Thoracic aorta (tissue), 2 donors: Measurements from ENCODE around the gene BABAM2. TPM values are rescaled to one million over a fixed set of nuclear protein-coding genes. Genes with fewer than 3 reads are reported as not detected.

Experiments used
- ATAC-seq: fragments of 150-250 bp; one replicate; pipeline ENCODE4 v1.8.0; 2017; ENCODE audit warnings: low read depth; ENCODE audit not compliant: insufficient number of reproducible peaks, low FRiP score
- DNase-seq: peaks from one replicate; pipeline ENCODE4 v3.0.0-alpha.2; 2020; ENCODE audit warnings: low spot score
- H3K27ac ChIP-seq, 2 donors: fragments of 200-600 bp; sonication (generic); 1 replicate in 1 of 2; 2 replicates in 1 of 2; pipeline ENCODE4 v1.5.1; 2016; ENCODE audit warnings: mild to moderate bottlenecking in 2 of 2, moderate library complexity in 2 of 2
- H3K27me3 ChIP-seq: fragments of 200-600 bp; sonication (generic); replicated peaks from 2 replicates; pipeline ENCODE4 v1.6.0; 2016; ENCODE audit warnings: mild to moderate bottlenecking; ENCODE audit not compliant: insufficient read depth
- H3K36me3 ChIP-seq: fragments of 200-600 bp; sonication (generic); one replicate; pipeline ENCODE4 v1.5.1; 2016
- H3K4me1 ChIP-seq, 2 donors: fragments of 200-600 bp; sonication (generic); 1 replicate in 1 of 2; 2 replicates in 1 of 2; pipeline versions ENCODE4 v1.5.1 to v1.6.0; 2016; ENCODE audit warnings: low read depth in 2 of 2, mild to moderate bottlenecking in 1 of 2; ENCODE audit not compliant: control insufficient read depth in 1 of 2
- H3K4me3 ChIP-seq: fragments of 200-600 bp; sonication (generic); 2 replicates; pipeline ENCODE4 v1.5.1; 2016; ENCODE audit warnings: mild to moderate bottlenecking
- H3K9me3 ChIP-seq: fragments of 200-600 bp; sonication (generic); 2 replicates; pipeline ENCODE4 v1.5.1; 2016
- total RNA-seq, 2 donors: library from RNA; depleted of rRNA; stranded (reverse); fragments of >200 nt; gene quantifications; one replicate each; pipeline versions ENCODE4 v1.1.0 to v1.2.3, GENCODE V29; 2016
- TF ChIP-seq, protein P1 (sequence below): fragments of 200-600 bp; sonication (generic); IDR thresholded peaks from one replicate; pipeline ENCODE4 v1.5.1; 2019; ENCODE audit warnings: antibody characterized with exemption

BABAM2 gene
- total RNA-seq, 2 donors from 2014 or later = 24.7 to 32.8 TPM

- TF ChIP-seq, protein P1, sequence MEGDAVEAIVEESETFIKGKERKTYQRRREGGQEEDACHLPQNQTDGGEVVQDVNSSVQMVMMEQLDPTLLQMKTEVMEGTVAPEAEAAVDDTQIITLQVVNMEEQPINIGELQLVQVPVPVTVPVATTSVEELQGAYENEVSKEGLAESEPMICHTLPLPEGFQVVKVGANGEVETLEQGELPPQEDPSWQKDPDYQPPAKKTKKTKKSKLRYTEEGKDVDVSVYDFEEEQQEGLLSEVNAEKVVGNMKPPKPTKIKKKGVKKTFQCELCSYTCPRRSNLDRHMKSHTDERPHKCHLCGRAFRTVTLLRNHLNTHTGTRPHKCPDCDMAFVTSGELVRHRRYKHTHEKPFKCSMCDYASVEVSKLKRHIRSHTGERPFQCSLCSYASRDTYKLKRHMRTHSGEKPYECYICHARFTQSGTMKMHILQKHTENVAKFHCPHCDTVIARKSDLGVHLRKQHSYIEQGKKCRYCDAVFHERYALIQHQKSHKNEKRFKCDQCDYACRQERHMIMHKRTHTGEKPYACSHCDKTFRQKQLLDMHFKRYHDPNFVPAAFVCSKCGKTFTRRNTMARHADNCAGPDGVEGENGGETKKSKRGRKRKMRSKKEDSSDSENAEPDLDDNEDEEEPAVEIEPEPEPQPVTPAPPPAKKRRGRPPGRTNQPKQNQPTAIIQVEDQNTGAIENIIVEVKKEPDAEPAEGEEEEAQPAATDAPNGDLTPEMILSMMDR = no peak
- DNase-seq = no peak
- H3K4me3 ChIP-seq = no peak overlapping the region
Measured at GRCh38 chr2:28045676-28046351, 155.3 kb downstream of the BABAM2 start.

GRCh38 chr2:28046921-28047320, 156.4 kb downstream of the BABAM2 start:
- Histone ChIP-seq H3K27me3 (no peaks in the 10 kb centered on the region), H3K4me3 (no peak overlapping the region), H3K4me1 (peaks cover 8 to 12% of the 10 kb centered on the region in 2 donors), H3K36me3 (no peaks in the 10 kb centered on the region), H3K27ac (no peak overlapping the region), H3K9me3 (no peaks in the 10 kb centered on the region)
- TF ChIP-seq, protein P1 = no peak
- ATAC-seq = no peak
- no peak for DNase-seq

More at GRCh38 chr2:28045676-28046351, 155.3 kb downstream of the BABAM2 start:
- Histone ChIP-seq H3K36me3 (no peaks in the 10 kb centered on the region), H3K9me3 (no peaks in the 10 kb centered on the region), H3K27ac (no peak overlapping the region), H3K27me3 (no peaks in the 10 kb centered on the region), H3K4me1 (peaks cover 15 to 18% of the 10 kb centered on the region in 2 donors)
- no peak for ATAC-seq

DNA sequence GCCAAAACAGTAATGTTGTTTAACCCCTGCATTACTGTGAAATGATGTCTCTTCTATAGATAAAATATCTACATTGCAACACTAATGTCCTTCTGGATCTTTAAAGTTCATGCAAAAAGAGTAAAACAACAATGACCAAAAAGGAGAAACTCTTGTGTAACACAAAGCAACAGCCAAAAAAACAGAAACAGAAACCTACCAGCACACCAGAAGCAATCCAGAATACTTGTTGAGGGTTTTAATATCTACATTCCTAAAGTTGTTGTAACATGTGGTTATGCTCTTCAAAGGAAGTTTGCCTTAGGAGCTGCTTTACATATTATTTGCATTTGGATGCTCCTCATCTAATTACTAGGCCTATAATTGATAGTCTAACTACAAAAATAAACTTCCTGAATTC, 157.2 kb downstream of the BABAM2 start:
- no peak overlapping the region for H3K4me3 ChIP-seq
- H3K4me1 ChIP-seq = peaks cover 8 to 12% of the 10 kb centered on the region in 2 donors
- H3K36me3 ChIP-seq = no peaks in the 10 kb centered on the region
- no peaks in the 10 kb centered on the region for H3K9me3 ChIP-seq
- TF ChIP-seq, protein P1 = no peak
- ATAC-seq (no peak), DNase-seq (no peak)
- no peak overlapping the region for H3K27ac ChIP-seq
- H3K27me3 ChIP-seq = no peaks in the 10 kb centered on the region

DNA sequence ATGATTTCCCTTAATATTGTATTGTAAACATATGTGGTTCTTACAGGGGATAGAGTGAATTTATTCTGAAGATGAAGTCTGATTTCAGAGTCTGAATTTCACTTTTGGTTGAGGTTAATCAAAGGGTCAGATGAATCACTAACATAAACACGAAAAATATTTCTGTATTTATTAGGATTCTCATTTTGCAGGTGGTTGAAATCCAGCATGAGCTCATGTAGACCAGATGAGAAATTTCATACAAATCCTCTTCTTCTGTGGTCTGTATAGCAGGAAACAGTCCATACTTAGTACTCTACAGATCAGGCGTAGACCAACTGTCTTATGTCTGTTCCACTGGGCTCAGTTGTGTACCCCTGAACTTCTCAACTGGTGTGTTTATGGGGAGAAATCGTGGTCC, 157.8 kb downstream of the BABAM2 start:
- Histone ChIP-seq H3K27ac (no peak overlapping the region), H3K36me3 (no peaks in the 10 kb centered on the region), H3K27me3 (no peaks in the 10 kb centered on the region), H3K4me1 (peaks cover 8 to 12% of the 10 kb centered on the region in 2 donors), H3K4me3 (no peak overlapping the region), H3K9me3 (no peaks in the 10 kb centered on the region)
- DNase-seq (no peak), ATAC-seq (no peak)
- TF ChIP-seq, protein P1 = no peak

GRCh38 chr2:28049416-28049815, 158.9 kb downstream of the BABAM2 start:
- H3K27ac ChIP-seq = no peak overlapping the region
- no peaks in the 10 kb centered on the region for H3K9me3 ChIP-seq
- TF ChIP-seq, protein P1 = no peak
- H3K4me1 ChIP-seq = peaks cover 8 to 12% of the 10 kb centered on the region in 2 donors
- DNase-seq = no peak
- no peaks in the 10 kb centered on the region for H3K27me3 ChIP-seq
- no peak overlapping the region for H3K4me3 ChIP-seq
- H3K36me3 ChIP-seq = no peaks in the 10 kb centered on the region
- ATAC-seq = no peak
